HG03039 (cell line): ENCODE measurements around the gene GPR55.
"Not testable (repeated sequence)": the region's sequence is repeated elsewhere in the genome, so short reads cannot be mapped to it uniquely, and the experiment has no call there.

Source experiments
- ATAC-seq: cut with Tn5 transposase; IDR thresholded peaks from one replicate; pipeline ENCODE4 v1.9.1; 2021; ENCODE audit warnings: mild to moderate bottlenecking, moderate library complexity; ENCODE audit not compliant: unreplicated experiment

Gene GPR55

DNA sequence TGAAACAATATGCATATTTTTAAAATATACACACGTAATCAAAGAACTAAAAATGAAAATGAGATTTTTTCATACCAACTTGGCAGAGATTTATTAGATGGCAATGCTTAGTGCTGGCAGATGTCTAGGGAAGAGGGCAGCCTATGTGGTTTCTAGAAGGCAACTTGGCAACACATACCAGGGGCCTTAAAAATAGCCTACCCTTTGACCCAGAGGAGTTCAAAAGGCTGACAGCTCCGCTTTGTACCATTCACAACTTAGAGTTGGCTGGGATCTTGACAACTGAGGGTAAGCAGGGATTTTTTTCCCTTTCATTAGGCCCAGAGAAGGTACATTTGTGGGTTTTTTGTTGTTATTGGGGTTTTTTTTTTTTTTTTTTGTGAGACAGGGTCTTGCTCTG lies 26.4 kb upstream of the GPR55 start:
- no peak for ATAC-seq

DNA sequence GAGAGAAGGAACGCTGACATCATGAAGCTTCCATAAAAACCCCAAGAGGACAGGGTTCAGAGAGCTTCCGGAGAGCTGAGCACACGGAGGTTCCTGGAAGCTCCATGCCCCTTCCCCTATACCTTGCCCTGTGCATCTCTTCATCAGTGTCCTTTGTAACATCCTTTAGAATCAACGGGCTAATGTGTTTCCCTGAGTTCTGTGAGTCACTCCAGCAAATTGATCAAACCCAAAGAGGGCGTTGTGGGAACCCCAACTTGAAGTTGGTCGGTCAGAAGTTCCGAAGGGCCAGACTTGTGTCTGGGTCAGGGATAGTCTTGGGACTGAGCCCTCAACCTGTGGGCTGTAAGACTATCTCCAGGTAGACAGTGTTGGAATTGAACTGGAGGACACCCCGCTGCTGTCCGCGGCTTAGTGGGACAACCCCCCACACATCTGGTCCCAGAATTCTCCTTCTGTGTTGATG lies 25.9 kb upstream of the GPR55 start:
- ATAC-seq, result no peak

DNA sequence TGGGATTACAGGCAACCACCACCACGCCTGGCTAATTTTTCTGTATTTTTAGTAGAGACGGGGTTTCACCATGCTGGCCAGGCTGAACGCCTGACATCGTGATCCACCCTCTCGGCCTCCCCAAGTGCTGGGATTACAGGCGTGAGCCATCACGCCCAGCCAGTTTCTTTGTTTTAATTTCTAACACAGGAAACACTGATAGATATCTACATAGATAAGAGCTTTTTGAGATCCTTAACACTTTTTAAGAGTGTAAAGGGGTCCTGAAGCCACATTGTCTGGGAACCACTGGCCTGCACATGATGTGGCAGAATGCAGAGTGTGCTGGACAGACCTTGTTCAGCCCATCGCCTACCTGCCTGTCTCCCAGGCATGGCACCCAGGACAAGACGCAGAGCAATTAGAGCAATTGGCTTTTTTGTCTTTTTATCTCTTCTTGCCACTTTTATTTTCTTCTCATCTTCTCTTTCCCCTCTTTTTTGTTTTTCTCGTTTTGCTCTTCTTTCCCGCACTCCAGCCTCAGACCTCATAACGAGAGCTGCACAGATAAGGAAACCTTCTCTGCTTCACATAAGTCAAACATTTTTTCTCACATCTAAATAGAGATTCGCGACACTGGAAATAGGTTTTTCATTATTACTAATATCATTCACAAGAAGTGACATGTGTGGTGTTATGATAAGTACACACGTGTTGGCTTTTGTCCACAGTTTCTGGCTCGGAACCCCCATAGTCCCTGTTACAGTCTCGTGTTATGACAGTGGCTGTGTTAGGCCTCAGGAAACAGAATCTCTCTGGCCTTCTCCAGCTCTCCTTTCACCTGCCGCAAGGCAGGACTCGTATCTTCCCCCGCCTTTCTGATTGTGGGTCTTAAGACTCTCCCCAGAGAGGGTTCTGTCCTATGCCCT lies 25.2 kb upstream of the GPR55 start:
- peak; percentile 51 for ATAC-seq

DNA sequence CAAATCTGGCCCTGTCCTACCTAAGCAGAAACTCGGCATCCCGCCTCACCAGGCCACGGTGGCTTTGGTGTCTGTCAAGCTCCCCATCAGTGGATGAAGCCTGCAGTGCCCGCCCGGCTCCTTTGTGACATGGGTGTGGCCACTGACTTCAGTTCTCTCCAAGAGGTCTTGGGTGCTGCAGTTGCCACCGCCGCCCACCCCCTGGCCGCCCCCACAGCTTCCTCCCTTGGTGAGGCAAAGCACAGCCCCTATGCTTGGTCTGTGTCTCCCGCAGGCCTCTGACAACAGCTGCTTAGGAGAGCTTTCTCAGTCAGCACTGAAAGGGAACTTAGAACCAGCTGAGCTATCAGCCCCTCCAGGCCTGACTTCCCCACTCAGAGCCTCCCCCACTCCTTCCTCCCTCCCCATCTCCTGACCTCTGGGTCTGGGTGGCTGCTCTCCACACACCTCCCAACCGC lies 22.9 kb upstream of the GPR55 start:
- ATAC-seq, result peak; percentile 31

DNA sequence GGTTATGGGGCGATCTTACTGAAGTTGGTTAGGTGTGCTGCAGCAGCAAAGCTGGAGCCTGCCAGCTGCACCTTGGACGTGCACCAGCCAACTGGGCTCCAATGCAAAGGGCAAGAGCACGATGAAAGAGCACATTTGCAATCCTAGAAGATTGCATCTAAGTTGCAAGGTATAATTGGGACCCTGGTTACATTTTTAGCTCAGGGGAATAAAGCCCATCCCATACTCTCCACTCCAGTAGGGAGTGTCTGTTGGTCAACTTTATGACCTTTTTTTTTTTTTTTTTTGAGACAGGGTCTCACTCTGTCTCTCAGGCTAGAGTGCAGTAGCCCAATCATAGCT lies 22.2 kb upstream of the GPR55 start:
- ATAC-seq, result no peak

DNA sequence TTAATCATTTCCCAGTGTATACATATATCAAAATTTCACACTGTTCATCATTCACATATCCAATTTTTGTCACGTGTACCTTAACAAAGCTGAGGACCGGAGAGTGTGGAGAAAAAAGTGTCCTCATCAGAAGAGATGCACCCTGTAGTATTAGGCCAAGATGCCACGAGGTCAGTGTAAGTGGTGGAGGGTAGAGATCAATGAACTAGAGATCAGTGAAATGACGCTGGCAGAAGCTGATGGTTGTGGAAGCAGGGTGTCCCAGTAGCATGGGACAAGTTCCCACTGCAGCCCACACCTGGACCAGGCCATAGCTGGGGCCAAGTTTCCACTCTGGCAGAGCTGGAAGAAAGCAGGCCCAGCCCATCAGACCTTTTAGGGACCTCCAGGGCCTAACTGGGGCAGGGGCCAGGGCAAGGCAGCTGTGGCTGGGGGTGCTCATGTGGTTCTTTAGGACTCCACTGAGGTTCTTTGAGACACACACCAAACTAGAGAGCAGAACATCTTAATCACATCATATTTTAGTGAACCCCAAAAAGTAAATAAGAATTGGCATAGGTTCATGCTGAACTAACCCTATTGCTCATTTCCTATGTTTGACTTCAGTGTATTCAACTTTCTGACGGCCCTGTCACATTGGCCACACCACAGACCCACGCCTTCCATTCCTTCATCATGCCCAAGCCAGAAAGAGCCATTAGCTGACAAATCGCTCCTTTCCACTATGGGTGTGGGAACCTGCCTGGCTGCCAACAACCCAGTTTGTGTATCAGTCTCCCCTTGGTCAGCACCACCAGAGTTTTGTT lies 21.6 kb upstream of the GPR55 start:
- no peak for ATAC-seq

DNA sequence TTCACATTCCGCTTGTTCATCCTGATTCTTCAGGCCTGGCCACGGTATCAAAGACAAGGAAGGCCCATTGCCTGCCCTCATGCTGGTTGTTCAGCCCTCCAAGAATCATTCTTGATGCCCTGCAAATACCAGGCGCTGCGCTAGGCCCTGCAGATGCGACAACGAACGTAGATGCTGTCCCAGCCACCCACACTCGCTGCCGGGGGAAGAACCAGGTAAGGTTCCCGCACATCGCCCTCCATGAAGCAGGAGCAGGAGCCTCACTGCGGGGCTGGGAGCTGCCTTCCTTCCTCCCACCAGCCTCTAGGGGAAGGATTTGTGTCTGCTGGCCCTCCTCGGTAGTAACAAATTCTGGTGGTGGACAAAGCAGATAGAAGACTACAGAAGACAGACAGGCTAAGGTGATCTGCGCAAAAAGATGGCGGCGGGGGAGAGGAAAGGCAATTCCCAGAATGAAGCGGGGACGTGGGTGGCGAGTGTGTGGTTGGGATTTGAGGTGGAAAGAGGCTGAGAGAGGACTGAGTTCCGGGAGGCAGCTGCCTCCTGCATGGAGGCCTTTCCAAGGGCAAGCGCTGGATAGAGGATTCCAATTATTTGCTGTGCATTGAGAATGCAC lies 19.8 kb upstream of the GPR55 start:
- ATAC-seq, result no peak

DNA sequence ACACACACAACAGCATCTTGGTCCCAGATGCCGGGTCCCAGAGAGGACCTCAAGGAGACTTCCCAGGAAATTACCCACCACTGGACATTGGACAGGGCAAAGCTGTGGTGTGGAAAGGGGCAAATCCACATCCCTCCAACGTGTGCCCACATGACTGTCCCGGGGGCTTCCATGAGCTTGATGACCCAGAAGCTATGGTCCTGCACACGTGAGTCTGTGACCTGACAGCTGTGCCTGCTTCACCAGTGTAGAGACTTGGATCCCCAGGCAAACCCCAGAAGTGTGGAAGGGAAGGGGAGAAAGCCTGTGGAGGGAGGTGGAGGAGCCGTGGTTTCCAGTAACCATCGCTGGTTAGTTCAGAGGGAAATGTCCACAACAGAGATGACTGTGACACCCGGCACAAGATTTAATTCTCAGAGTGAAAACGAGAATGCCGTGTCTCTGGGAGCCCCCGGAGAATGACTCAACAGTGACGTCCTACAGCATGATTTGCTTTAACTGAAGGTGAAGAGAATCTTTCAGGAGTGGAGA lies 19.1 kb upstream of the GPR55 start:
- peak; percentile 36 for ATAC-seq

DNA sequence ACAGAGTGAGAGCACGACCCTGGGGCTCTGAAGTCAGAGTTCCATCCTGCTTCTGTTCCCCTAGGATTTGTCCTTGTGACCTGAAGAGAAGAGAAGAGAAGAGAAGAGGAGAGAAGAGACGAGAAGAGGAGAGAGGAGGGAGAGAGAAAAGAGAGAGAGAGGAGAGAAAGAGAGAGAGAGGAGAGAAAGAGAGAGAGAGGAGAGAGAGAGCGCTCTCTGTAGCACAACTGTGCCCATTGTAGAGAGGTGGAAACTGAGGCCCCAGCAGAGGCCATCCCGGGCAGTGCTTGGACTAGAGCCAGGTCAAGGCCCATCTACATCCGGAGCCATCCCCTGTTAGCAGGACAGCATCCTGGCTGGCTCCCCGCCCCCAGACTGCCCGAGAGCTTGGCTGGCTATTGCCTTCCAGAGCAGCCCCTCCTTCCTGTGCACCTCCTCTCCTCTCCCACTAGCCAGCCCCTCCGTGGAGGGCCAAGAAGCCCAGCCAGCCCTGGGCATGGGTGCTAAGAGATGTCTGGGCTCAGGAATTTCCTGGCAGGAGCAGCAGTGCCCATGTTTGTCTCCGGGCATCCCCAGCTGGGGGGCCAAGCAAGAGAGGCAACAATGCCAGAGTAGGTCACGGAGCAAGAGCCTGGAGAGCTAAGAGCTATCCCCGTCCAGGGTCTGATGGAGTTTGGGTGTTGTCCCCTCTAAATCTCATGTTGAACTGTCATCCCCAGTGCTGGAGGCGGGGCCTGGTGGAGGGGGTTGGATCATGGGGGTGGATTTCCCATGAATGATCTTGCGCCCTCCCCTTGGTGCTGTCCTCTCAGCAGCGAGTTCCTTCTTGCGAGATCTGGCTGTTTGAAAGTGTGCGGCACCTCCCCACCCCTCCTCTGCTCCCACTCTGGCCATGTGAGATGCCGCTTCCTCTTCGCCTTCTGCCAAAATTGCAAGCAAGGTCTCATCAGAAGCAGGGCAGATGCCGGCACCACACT lies 18.2 kb upstream of the GPR55 start:
- ATAC-seq, result peak; percentile 49

DNA sequence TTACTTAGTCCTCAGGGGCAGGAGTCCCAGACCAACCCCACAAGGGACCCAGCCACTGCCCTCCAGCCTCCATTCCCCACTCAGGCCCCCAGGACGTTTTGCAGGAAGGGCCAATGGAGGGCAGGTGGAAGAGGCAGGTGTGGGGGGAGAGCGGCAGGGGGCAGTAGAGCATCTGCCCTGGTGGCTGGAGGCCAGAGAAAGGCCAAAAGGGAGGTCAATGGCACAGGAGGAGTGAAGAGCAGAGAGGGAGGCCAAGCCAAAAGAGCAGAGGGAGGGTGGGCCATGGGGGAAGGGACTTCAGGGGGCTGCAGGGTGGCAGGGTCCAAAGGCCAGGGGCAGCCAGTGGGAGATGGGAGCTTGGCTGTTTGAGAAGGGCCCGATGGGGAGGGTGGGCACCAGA lies 17.3 kb upstream of the GPR55 start:
- no peak for ATAC-seq

DNA sequence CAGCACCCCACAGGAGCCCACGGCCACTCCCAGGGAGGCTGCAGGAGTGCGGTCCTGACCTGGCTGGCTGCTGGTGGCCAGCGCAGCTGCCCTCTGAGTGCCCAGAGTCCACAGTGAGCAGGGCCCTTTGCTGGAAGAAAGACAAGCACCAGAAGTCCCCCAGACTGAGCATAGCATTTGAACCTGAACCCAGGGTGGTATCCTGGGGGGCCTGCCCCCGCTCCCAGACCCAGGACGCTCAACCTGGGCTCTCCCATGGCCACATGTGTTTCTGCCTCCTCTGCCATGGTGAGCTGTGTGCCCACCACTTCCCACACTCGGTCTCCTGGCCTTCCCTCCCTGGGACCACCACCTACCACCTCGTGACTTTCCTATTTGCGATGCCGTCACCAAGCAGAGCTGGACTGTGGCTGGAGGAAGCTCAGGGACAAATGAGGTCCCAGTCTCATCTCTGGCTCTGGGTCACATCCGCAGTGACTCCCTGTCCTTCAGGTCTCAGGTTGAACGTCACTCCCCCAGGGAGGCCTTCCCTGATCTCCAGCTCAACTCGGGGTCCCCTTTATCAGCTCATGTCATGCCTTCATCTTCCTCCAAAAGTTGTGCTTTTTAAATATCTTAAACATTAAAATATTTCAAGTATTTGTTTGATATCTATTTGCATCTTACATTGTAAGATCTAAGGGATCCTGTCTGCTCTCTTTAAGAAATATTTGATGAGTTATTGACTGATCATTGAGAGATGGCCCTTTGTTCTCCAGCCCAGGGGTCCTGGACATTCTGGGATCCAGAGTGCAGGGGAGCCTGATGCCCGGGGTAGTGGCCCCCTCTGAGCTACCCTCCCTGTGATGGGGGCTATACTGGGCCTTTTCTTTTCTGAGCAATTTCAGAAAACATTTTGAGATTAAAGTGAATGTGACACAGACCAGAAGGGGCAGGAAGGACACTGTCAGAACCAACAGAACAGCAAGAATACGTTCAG lies 16.4 kb upstream of the GPR55 start:
- no peak for ATAC-seq

DNA sequence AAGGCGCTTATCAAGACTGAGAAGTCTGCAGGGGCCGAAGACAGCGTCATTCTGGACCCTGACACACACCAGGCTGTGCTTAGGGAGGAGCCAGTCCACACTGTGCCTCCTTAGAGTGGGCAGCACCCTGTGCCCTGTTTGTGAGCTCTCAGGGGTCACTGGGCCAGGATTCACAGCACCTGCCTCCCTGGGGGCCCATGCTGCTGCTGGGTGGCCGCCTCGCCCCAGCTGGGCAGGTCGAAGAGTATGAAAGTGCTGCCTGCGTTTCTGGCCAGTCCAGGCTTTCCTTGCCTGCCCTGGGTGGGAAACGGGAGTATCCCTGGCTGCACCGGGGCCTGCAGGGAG lies 15.4 kb upstream of the GPR55 start:
- ATAC-seq, result no peak

DNA sequence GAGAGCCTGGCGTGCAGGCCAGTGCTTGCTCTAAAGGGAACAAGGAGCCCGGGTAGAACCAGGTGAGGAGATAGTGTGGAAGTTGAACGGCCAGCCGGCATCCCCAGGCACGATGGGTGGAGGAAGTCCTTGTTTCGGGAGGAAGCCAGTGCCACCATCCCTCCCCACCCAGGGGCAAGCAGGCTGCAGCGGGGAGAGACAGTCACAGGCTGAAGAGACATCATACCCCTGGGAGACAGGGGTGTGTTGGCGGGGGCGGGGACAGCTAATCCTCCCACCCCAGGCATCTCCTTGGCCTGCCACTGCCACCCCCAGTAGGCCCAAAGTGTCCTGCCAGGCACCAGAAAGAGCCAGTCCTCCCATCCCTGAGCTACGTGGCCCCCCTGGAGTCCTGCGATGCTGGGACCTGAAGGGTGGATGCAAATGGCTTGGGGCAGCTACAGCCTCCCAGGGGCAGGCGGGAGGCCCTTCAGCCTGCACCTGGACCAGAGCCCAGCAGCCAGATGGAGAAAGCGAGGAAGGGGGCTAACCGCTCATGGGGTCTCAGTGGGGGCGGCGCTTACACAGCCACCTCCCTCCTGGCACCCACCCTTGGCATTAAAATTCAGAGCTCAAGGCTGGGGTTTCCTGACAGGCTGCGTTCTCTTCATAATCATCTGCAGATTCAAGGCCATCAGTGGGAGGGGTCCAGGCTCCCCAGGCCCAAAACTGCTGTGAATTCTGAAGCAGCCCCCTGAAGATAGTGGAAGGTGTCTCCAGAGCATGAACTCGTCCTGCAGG lies 14.8 kb upstream of the GPR55 start:
- ATAC-seq, result no peak

DNA sequence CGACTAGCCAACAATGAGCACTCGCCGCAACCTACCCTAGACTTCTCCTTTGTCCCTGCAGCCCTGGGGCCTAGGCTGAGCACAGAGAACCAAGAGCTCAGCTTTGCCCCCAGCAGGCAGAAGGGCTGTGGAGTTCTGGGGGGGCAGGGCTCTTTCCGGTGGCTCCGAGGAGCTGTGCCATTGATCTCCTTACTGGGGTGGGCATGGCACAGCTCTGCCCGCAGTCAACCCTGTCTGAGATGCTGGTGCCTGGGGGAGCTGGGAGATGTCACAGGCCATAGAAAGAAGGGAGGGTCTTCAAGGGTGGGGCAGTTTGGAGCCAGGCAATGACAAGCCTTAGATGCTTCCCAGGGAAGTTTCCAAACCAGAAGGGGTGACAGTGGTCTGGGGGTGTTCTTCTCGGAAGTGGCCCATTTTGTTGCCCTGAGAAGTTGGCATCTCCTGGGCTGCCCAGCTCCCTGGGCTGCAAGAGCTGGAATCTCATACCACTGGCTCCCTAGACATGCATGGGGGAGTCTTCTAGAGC lies 14.1 kb upstream of the GPR55 start:
- ATAC-seq, result no peak

DNA sequence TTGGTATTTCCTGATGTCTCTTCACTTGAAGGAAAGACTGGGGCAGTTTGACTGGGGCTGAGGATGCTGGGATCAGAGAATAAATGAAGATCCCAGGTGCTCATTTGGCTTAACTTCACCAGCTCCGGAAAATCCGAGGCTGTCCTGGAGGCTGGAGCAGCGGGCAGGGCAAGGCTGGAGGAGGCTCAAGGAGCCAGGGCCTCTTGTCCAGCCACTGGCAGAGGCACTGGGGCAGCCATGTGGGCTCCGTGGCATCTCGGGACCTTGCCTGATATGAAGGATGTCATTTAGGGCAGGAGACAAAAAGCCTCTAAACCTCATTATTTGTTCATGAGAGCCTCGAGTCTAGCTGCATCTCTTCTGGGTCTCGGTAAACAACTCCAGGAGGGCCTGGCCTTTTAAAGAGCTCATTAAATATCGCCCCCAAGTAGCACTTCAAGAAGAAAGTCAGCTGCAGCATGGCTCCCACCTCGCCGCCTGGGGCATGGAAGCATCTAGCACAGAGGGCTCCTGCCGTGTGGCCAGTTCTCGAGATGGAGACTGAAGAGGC lies 13.5 kb upstream of the GPR55 start:
- ATAC-seq, result no peak

DNA sequence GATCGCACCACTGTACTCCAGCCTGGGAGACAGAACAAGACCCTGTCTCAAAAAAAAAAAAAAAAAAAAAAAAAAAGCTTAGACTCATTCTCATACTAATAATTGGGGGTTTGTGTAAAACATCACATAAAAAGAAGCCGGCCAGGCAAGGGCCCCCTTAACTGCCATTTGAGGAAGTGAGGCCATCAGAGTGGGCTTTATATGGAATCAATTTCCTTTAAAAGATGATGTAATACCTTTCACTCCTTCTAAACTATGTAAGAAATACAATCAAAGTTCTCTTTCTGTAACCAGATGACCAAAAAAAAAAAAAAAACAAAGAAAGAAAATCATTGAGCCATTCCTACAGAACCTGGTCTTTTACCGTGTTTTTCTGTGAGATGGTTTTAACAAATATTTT lies 13.1 kb upstream of the GPR55 start:
- no peak for ATAC-seq

DNA sequence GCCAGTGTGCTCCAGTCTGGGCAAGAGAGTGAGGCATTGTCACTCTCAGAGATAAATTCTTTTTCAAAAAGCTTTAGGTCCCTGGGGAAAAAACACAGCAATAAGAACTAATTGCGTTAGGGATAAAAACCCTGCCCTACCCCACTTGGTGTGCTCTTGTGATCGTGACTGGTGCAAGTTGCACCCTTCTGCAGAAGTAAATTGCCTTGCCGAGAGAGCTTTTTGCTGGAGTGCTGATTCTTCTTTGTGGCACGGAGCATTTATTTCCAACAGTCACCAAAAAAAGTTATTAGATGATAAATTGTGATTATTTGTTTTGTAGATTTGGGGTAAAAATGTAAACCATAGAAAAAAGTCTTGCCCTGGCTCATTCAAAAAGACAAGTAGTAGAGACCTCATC lies 12.3 kb upstream of the GPR55 start:
- no peak for ATAC-seq

DNA sequence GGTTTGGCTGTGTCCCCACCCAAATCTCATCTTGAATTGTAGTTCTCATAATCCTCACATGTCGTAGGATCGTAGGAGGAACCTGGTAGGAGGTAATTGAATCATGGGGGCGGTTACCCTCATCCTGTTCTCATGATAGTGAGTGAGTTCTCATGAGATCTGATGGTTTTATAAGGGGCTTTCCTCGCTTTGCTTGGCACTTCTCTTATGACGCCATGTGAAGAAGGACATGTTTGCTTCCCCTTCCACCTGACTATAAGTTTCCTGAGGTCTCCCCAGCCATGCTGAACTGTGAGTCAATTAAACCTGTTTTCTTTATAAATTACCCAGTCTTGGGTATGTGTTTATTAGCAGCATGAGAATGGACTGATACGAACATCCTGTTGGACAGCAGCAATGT lies 11.2 kb upstream of the GPR55 start:
- not testable (repeated sequence) for ATAC-seq
